Activated CD4-positive, alpha-beta T cell treated with anti-CD3 and anti-CD28 coated beads, Interleukin-2, amount 10 ng/mL, durations not matched to agents 7 days and 5 days (primary cell): ENCODE data around the gene CCR2. TPM values are rescaled to one million over a fixed set of nuclear protein-coding genes. Genes with fewer than 3 reads are reported as not detected.

Experiments used
- total RNA-seq, 2 experiments: library from RNA; stranded (reverse); gene quantifications; one replicate each; pipeline ENCODE4 v1.2.3, GENCODE V29; 2021

Gene CCR2
- total RNA-seq, 2 experiments from 2014 or later, result 28.6 to 29.1 TPM

Other genes starting within 250 kb of the CCR2 start
- gene CCR1, start 145.8 kb upstream of the CCR2 start, total RNA-seq, result 1 to 10 TPM; 6.4 to 6.6 TPM
- not detected for gene CCR3, start 111.7 kb upstream of the CCR2 start, total RNA-seq
- gene CCR5, start 16.8 kb downstream of the CCR2 start, total RNA-seq, result 10 to 100 TPM; 21.6 to 25.2 TPM
- 1 to 10 TPM; 5.3 to 5.8 TPM for gene CCRL2, start 53.1 kb downstream of the CCR2 start, total RNA-seq
- gene LTF, start 110.8 kb downstream of the CCR2 start, total RNA-seq, result not detected
- not detected for gene RTP3, start 143.9 kb downstream of the CCR2 start, total RNA-seq
- gene LRRC2, start 212.2 kb downstream of the CCR2 start, total RNA-seq, result under 1 TPM; 0.27 to 0.29 TPM